NCI-H1417 treated with DMSO at 0.1 percent for 48 hours (cell line): Measurements from ENCODE around the gene PUS3.
"Not testable (repeated sequence)": the region's sequence is repeated elsewhere in the genome, so short reads cannot be mapped to it uniquely, and the experiment has no call there.

ENCODE experiments used
- DNase-seq: peaks from one replicate; lab custom pipeline; 2025; lab: John Stamatoyannopoulos, UW

Gene PUS3

GRCh38 chr11:125871391-125872137 is 31.4 kb downstream of the PUS3 start:
- DNase-seq, result no peak

- DNase-seq, result no peak
Observed at GRCh38 chr11:125869521-125869920, 33.5 kb downstream of the PUS3 start.

GRCh38 chr11:125865354-125865753 is 37.7 kb downstream of the PUS3 start:
- DNase-seq, result not testable (repeated sequence)

GRCh38 chr11:125862786-125863185 is 40.2 kb downstream of the PUS3 start:
- DNase-seq, result not testable (repeated sequence)

- not testable (repeated sequence) for DNase-seq
Observed at GRCh38 chr11:125857670-125858069, 45.3 kb downstream of the PUS3 start.

- DNase-seq, result no peak
Observed at GRCh38 chr11:125846188-125846587, 56.8 kb downstream of the PUS3 start.
